Loucy (cell line): ENCODE results near the gene RAB44.

Experiments used
- EZH2phosphoT487 ChIP-seq: fragments of 200-600 bp; IDR thresholded peaks from 2 replicates; pipeline ENCODE4 v1.6.1; 2018; ENCODE audit warnings: antibody characterized with exemption, mild to moderate bottlenecking, moderate library complexity, borderline replicate concordance
- TF ChIP-seq, protein P1 (sequence below): fragments of 200-600 bp; sonication (generic); conservative IDR thresholded peaks from 2 replicates; pipeline ENCODE4 v1.5.1; 2014; ENCODE audit warnings: mild to moderate bottlenecking, antibody characterized with exemption, low read length

DNA sequence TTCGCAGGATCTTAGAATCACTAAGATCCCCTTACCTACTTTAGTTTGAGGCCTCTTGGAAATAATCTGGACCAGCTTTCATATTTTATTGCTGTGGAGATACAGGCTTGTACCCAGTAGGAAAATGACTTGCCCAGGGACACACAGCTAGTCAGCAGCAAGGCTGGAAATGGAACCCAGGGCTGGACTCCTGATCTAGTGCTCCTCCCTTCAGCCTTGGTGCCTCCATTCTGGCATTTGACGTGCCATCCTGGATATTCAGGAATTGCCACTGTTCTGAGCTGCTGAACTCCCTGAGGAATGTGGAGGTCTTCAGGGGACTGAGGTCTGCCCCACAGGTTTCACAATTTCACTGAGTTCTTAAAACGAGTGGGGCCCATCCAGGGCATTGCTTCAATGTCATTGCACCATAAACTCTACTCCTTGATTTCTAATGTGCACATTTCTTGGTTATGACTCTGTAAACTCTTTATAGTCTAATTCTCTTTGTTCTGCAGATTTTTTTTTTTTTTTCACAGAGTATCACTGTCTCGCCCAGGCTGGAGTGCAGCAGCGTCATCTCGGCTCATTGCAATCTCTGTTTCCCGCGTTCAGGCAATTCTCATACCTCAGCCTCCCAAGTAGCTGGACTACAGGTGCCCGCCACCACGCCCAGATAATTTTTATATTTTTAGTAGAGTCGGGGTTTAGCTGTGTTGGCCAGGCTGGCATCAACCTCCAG lies 45.8 kb upstream of the RAB44 start:
- TF ChIP-seq, protein P1, sequence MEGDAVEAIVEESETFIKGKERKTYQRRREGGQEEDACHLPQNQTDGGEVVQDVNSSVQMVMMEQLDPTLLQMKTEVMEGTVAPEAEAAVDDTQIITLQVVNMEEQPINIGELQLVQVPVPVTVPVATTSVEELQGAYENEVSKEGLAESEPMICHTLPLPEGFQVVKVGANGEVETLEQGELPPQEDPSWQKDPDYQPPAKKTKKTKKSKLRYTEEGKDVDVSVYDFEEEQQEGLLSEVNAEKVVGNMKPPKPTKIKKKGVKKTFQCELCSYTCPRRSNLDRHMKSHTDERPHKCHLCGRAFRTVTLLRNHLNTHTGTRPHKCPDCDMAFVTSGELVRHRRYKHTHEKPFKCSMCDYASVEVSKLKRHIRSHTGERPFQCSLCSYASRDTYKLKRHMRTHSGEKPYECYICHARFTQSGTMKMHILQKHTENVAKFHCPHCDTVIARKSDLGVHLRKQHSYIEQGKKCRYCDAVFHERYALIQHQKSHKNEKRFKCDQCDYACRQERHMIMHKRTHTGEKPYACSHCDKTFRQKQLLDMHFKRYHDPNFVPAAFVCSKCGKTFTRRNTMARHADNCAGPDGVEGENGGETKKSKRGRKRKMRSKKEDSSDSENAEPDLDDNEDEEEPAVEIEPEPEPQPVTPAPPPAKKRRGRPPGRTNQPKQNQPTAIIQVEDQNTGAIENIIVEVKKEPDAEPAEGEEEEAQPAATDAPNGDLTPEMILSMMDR = no peak
- TF ChIP-seq EZH2phosphoT487 = no peak
